Left lung (tissue), 10 donors: ENCODE measurements around the gene NDUFV1. TPM values are rescaled to one million over a fixed set of nuclear protein-coding genes. Genes with fewer than 3 reads are reported as not detected.
A peak's percentile ranks its signal among the peaks of the same experiment; 100 is the strongest.

ENCODE experiments used
- ATAC-seq: fragments of 200-7000 bp; cut with Tn5 transposase; one replicate; pipeline ENCODE4 v1.9.1; 2020; ENCODE audit warnings: moderate library complexity
- DNase-seq, 4 donors: peaks; one replicate each; pipeline ENCODE4 v3.0.0-alpha.2; 2013 to 2020
- H3K27ac ChIP-seq, 2 donors: fragments of 200-600 bp; sonication (generic) in 1 of 2; one replicate each; pipeline versions ENCODE4 v1.5.0 to v1.8.0; 2020 to 2021
- H3K27me3 ChIP-seq, 2 donors: fragments of 200-600 bp; sonication (generic) in 1 of 2; one replicate each; pipeline versions ENCODE4 v1.5.0 to v1.8.0; 2020 to 2021
- H3K36me3 ChIP-seq, 2 donors: fragments of 200-600 bp; sonication (generic) in 1 of 2; one replicate each; pipeline versions ENCODE4 v1.5.0 to v1.8.0; 2020 to 2021
- H3K4me1 ChIP-seq, 2 donors: fragments of 200-600 bp; one replicate each; pipeline ENCODE4 v1.8.0; 2021
- H3K4me3 ChIP-seq, 2 donors: fragments of 200-600 bp; sonication (generic) in 1 of 2; one replicate each; pipeline versions ENCODE4 v1.5.0 to v1.8.0; 2020 to 2021; ENCODE audit warnings: mild to moderate bottlenecking in 1 of 2
- H3K9me3 ChIP-seq, 2 donors: fragments of 200-600 bp; sonication (generic) in 1 of 2; one replicate each; pipeline versions ENCODE4 v1.5.0 to v1.8.0; 2020 to 2021
- CTCF ChIP-seq, 2 donors: fragments of 200-600 bp; sonication (generic) in 1 of 2; IDR thresholded peaks; one replicate each; pipeline versions ENCODE4 v1.5.0 to v1.8.0; 2021; ENCODE audit warnings: antibody characterized with exemption in 2 of 2
- intact Hi-C, 2 donors: fragments of 100-400 bp; cut with DNase I; formaldehyde crosslinking; loops; one replicate each; pipeline versions ENCODE4 v1.11.2 to v1.14.2; 2022
- polyA plus RNA-seq, 6 donors: library from polyadenylated mRNA; unstranded; fragments of 120-200 nt; gene quantifications; one replicate each; pipeline ENCODE4 v1.2.1, GENCODE V29; 2013; ENCODE audit not compliant: insufficient read length in 6 of 6
- total RNA-seq, 2 donors: library from RNA; stranded (reverse); fragmentation: NEBNext Ultra II Directional; extraction: Animal tissue kit (Norgen Biotek cat#: 25700); gene quantifications; one replicate each; pipeline ENCODE4 v1.2.1, GENCODE V29; 2021
- donor health status: DM: no; HTN: yes; CAD: no.
- donor health status: DM: no; HTN: no; CAD: no.

The NDUFV1 gene
- total and polyA plus RNA-seq, 8 donors = 136 to 204 (median 163) TPM

- ATAC-seq = no peak
Observed at GRCh38 chr11:67646535-67647336, 40.0 kb downstream of the NDUFV1 start.

GRCh38 chr11:67647471-67647870 lies 40.7 kb downstream of the NDUFV1 start:
- H3K36me3 ChIP-seq = no peaks in the 10 kb centered on the region
- H3K27me3 ChIP-seq = peaks cover 0 to 47% of the 10 kb centered on the region in 2 donors
- H3K4me3 ChIP-seq = no peak overlapping the region
- TF ChIP-seq CTCF (IDR thresholded peaks at IDR 0.05) = no peak
- intact Hi-C loops = no loop called here
- DNase-seq (no peak), ATAC-seq (no peak)
- H3K9me3 ChIP-seq = peaks cover 0 to 6% of the 10 kb centered on the region in 2 donors
- H3K4me1 ChIP-seq = peaks cover 0 to 16% of the 10 kb centered on the region in 2 donors
- no peak overlapping the region for H3K27ac ChIP-seq

More at GRCh38 chr11:67646535-67647336, 40.0 kb downstream of the NDUFV1 start:
- intact Hi-C loops = no loop called here
- peak in 1 of 2 donors; percentile 7 for TF ChIP-seq CTCF (IDR thresholded peaks at IDR 0.05)
- H3K27me3 ChIP-seq = peaks cover 0 to 43% of the 10 kb centered on the region in 2 donors
- DNase-seq = peak in 2 of 4 donors; percentile 31 to 76
- H3K4me1 ChIP-seq = peaks cover 0 to 16% of the 10 kb centered on the region in 2 donors
- peaks cover 0 to 6% of the 10 kb centered on the region in 2 donors for H3K9me3 ChIP-seq
- H3K27ac ChIP-seq = no peak overlapping the region
- H3K4me3 ChIP-seq = no peak overlapping the region
- no peaks in the 10 kb centered on the region for H3K36me3 ChIP-seq

- peak; percentile 44 for ATAC-seq
- DNase-seq = peak in 3 of 4 donors; percentile 22 to 70 (median 31)
- TF ChIP-seq CTCF (IDR thresholded peaks at IDR 0.05) = no peak
- no peaks in the 10 kb centered on the region for H3K36me3 ChIP-seq
- no peak overlapping the region for H3K27ac ChIP-seq
- H3K9me3 ChIP-seq = peaks cover 0 to 6% of the 10 kb centered on the region in 2 donors
- H3K27me3 ChIP-seq = peaks cover 0 to 47% of the 10 kb centered on the region in 2 donors
- H3K4me3 ChIP-seq = no peak overlapping the region
- intact Hi-C loops = no loop called here
- peaks cover 0 to 16% of the 10 kb centered on the region in 2 donors for H3K4me1 ChIP-seq
Observed at GRCh38 chr11:67648140-67648795, 41.5 kb downstream of the NDUFV1 start.

GRCh38 chr11:67648796-67649613 lies 42.3 kb downstream of the NDUFV1 start:
- H3K4me1 ChIP-seq = peaks cover 0 to 16% of the 10 kb centered on the region in 2 donors
- intact Hi-C loops = no loop called here
- H3K27ac ChIP-seq = no peak overlapping the region
- no peak for TF ChIP-seq CTCF (IDR thresholded peaks at IDR 0.05)
- ATAC-seq (no peak), DNase-seq (peak in 2 of 4 donors; percentile 29 to 32)
- no peak overlapping the region for H3K4me3 ChIP-seq
- peaks cover 0 to 47% of the 10 kb centered on the region in 2 donors for H3K27me3 ChIP-seq
- no peaks in the 10 kb centered on the region for H3K36me3 ChIP-seq
- H3K9me3 ChIP-seq = peaks cover 0 to under 1% of the 10 kb centered on the region in 2 donors
